ENCODE results near the gene UGDH.
"Not testable (repeated sequence)": the region's sequence is repeated elsewhere in the genome, so short reads cannot be mapped to it uniquely, and the experiment has no call there.

Gene UGDH

GRCh38 chr4:39480251-39480650 lies 47.0 kb downstream of the UGDH start:
- H3K4me3 ChIP-seq (ENCODE audit: low read length) = no peak overlapping the region
- no peaks in the 10 kb centered on the region for H3K36me3 ChIP-seq (ENCODE audit: control insufficient read depth, insufficient read depth, low read length)
- H3K4me1 ChIP-seq (ENCODE audit: control insufficient read depth, insufficient read depth, low read length) = no peaks in the 10 kb centered on the region
- H3K9ac ChIP-seq (ENCODE audit: low read length) = no peak overlapping the region
- no peaks in the 10 kb centered on the region for H3K27me3 ChIP-seq (ENCODE audit: control insufficient read depth, insufficient read depth, low read length)
- H3K27ac ChIP-seq (ENCODE audit: low read depth, low read length) = no peak overlapping the region

GRCh38 chr4:39476187-39476895 lies 50.9 kb downstream of the UGDH start:
- H3K36me3 ChIP-seq (ENCODE audit: control insufficient read depth, insufficient read depth, low read length) = no peaks in the 10 kb centered on the region
- H3K9ac ChIP-seq (ENCODE audit: low read length) = no peak overlapping the region
- no peak overlapping the region for H3K27ac ChIP-seq (ENCODE audit: low read depth, low read length)

GRCh38 chr4:39472396-39472795 lies 54.8 kb downstream of the UGDH start:
- Histone ChIP-seq H3K36me3 (ENCODE audit: control insufficient read depth, insufficient read depth, low read length) (peaks cover 4% of the 10 kb centered on the region), H3K9ac (ENCODE audit: low read length) (no peak overlapping the region), H3K27me3 (ENCODE audit: control insufficient read depth, insufficient read depth, low read length) (no peaks in the 10 kb centered on the region), H3K4me3 (ENCODE audit: low read length) (no peak overlapping the region), H3K27ac (ENCODE audit: low read depth, low read length) (no peak overlapping the region), H3K4me1 (ENCODE audit: control insufficient read depth, insufficient read depth, low read length) (no peaks in the 10 kb centered on the region)

More at GRCh38 chr4:39476187-39476895, 50.9 kb downstream of the UGDH start:
- Histone ChIP-seq H3K4me1 (ENCODE audit: control insufficient read depth, insufficient read depth, low read length) (no peaks in the 10 kb centered on the region), H3K27me3 (ENCODE audit: control insufficient read depth, insufficient read depth, low read length) (no peaks in the 10 kb centered on the region), H3K4me3 (ENCODE audit: low read length) (no peak overlapping the region)

- Histone ChIP-seq H3K27me3 (ENCODE audit: control insufficient read depth, insufficient read depth, low read length) (no peaks in the 10 kb centered on the region), H3K36me3 (ENCODE audit: control insufficient read depth, insufficient read depth, low read length) (peaks cover 5% of the 10 kb centered on the region), H3K4me3 (ENCODE audit: low read length) (no peak overlapping the region), H3K4me1 (ENCODE audit: control insufficient read depth, insufficient read depth, low read length) (no peaks in the 10 kb centered on the region), H3K9ac (ENCODE audit: low read length) (no peak overlapping the region), H3K27ac (ENCODE audit: low read depth, low read length) (no peak overlapping the region)
These were observed 56.8 kb downstream of the UGDH start for GRCh38 chr4:39470402-39470801.

- H3K4me1 ChIP-seq (ENCODE audit: control insufficient read depth, insufficient read depth, low read length) = no peaks in the 10 kb centered on the region
- H3K4me3 ChIP-seq (ENCODE audit: low read length) = no peak overlapping the region
- H3K27me3 ChIP-seq (ENCODE audit: control insufficient read depth, insufficient read depth, low read length) = no peaks in the 10 kb centered on the region
- peaks cover 8% of the 10 kb centered on the region for H3K36me3 ChIP-seq (ENCODE audit: control insufficient read depth, insufficient read depth, low read length)
- no peak overlapping the region for H3K9ac ChIP-seq (ENCODE audit: low read length)
- H3K27ac ChIP-seq (ENCODE audit: low read depth, low read length) = peak overlapping the region; percentile 42
These were observed 57.7 kb downstream of the UGDH start for GRCh38 chr4:39469429-39470077.

- Histone ChIP-seq H3K4me1 (ENCODE audit: control insufficient read depth, insufficient read depth, low read length) (no peaks in the 10 kb centered on the region), H3K27ac (ENCODE audit: low read depth, low read length) (no peak overlapping the region), H3K4me3 (ENCODE audit: low read length) (no peak overlapping the region), H3K36me3 (ENCODE audit: control insufficient read depth, insufficient read depth, low read length) (peaks cover 8% of the 10 kb centered on the region), H3K9ac (ENCODE audit: low read length) (no peak overlapping the region), H3K27me3 (ENCODE audit: control insufficient read depth, insufficient read depth, low read length) (no peaks in the 10 kb centered on the region)
These were observed 59.8 kb downstream of the UGDH start for GRCh38 chr4:39467464-39467863.

GRCh38 chr4:39466747-39467146 lies 60.5 kb downstream of the UGDH start:
- H3K27ac ChIP-seq (ENCODE audit: low read depth, low read length) = no peak overlapping the region
- peaks cover 8% of the 10 kb centered on the region for H3K36me3 ChIP-seq (ENCODE audit: control insufficient read depth, insufficient read depth, low read length)
- no peaks in the 10 kb centered on the region for H3K4me1 ChIP-seq (ENCODE audit: control insufficient read depth, insufficient read depth, low read length)
- no peaks in the 10 kb centered on the region for H3K27me3 ChIP-seq (ENCODE audit: control insufficient read depth, insufficient read depth, low read length)
- no peak overlapping the region for H3K9ac ChIP-seq (ENCODE audit: low read length)
- H3K4me3 ChIP-seq (ENCODE audit: low read length) = no peak overlapping the region

- Histone ChIP-seq H3K36me3 (ENCODE audit: control insufficient read depth, insufficient read depth, low read length) (peaks cover 5% of the 10 kb centered on the region), H3K4me3 (ENCODE audit: low read length) (no peak overlapping the region), H3K27me3 (ENCODE audit: control insufficient read depth, insufficient read depth, low read length) (no peaks in the 10 kb centered on the region), H3K4me1 (ENCODE audit: control insufficient read depth, insufficient read depth, low read length) (no peaks in the 10 kb centered on the region), H3K27ac (ENCODE audit: low read depth, low read length) (peak overlapping the region; percentile 9), H3K9ac (ENCODE audit: low read length) (no peak overlapping the region)
These were observed 62.2 kb downstream of the UGDH start for GRCh38 chr4:39464886-39465501.

GRCh38 chr4:39458505-39459300 lies 68.5 kb downstream of the UGDH start, which contains the start of the genes LIAS and RPL9:
Gene LIAS (plus strand): TSS chr4:39459056. CDS start chr4:39459118, 62 bp downstream.
Gene RPL9 (minus strand): TSS chr4:39458922. CDS start chr4:39458439, 483 bp downstream.
- Histone ChIP-seq H3K27ac (ENCODE audit: low read depth, low read length) (peak within 1 kb of the TSS; percentile 93), H3K4me1 (ENCODE audit: control insufficient read depth, insufficient read depth, low read length) (peaks cover 13% of the 10 kb centered on the region), H3K9ac (ENCODE audit: low read length) (peak within 1 kb of the TSS; percentile 77), H3K36me3 (ENCODE audit: control insufficient read depth, insufficient read depth, low read length) (peaks cover 8% of the 10 kb centered on the region), H3K27me3 (ENCODE audit: control insufficient read depth, insufficient read depth, low read length) (no peaks in the 10 kb centered on the region), H3K4me3 (ENCODE audit: low read length) (peak within 1 kb of the TSS; percentile 78)

GRCh38 chr4:39458161-39458504 lies 69.1 kb downstream of the UGDH start:
- H3K4me1 ChIP-seq (ENCODE audit: control insufficient read depth, insufficient read depth, low read length) = peaks cover 13% of the 10 kb centered on the region
- H3K27ac ChIP-seq (ENCODE audit: low read depth, low read length) = peak overlapping the region; percentile 93
- H3K27me3 ChIP-seq (ENCODE audit: control insufficient read depth, insufficient read depth, low read length); H3K36me3 ChIP-seq (ENCODE audit: control insufficient read depth, insufficient read depth, low read length): not testable (repeated sequence)
- peak overlapping the region; percentile 78 for H3K4me3 ChIP-seq (ENCODE audit: low read length)
- peak overlapping the region; percentile 77 for H3K9ac ChIP-seq (ENCODE audit: low read length)

GRCh38 chr4:39456946-39457763 lies 70.1 kb downstream of the UGDH start:
- Histone ChIP-seq H3K27ac (ENCODE audit: low read depth, low read length) (no peak overlapping the region), H3K4me1 (ENCODE audit: control insufficient read depth, insufficient read depth, low read length) (peaks cover 13% of the 10 kb centered on the region), H3K9ac (ENCODE audit: low read length) (no peak overlapping the region), H3K27me3 (ENCODE audit: control insufficient read depth, insufficient read depth, low read length) (no peaks in the 10 kb centered on the region), H3K4me3 (ENCODE audit: low read length) (peak overlapping the region; percentile 78), H3K36me3 (ENCODE audit: control insufficient read depth, insufficient read depth, low read length) (peaks cover 9% of the 10 kb centered on the region)

Data from rectal smooth muscle tissue (tissue), 1 donor.